GM19238 (cell line): Measurements from ENCODE around the gene CTNNBL1.

Experiments
- DNase-seq: peaks from one replicate; pipeline ENCODE4 v3.0.0; 2011; ENCODE audit warnings: low spot score; ENCODE audit not compliant: insufficient read length

CTNNBL1 gene

GRCh38 chr20:37914672-37915433 is 221.0 kb downstream of the CTNNBL1 start:
- no peak for DNase-seq

DNA sequence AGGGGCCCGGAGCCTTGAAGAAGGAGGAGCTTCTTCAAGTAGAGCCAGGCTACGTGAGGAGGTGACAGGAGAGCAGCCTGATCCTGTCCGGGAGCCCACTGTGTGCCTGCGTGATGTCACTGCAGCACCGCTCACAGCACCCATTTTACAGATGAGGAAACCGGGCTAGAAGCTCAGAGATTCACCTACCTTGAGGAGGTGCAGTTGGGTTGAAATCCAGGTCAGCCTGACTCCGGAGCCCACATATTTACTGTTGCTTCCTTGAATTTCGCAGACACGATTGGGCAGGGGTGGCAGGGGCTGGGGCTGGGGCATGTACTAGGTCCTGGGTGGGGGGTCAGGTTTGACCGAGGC is 221.6 kb downstream of the CTNNBL1 start:
- no peak for DNase-seq

DNA sequence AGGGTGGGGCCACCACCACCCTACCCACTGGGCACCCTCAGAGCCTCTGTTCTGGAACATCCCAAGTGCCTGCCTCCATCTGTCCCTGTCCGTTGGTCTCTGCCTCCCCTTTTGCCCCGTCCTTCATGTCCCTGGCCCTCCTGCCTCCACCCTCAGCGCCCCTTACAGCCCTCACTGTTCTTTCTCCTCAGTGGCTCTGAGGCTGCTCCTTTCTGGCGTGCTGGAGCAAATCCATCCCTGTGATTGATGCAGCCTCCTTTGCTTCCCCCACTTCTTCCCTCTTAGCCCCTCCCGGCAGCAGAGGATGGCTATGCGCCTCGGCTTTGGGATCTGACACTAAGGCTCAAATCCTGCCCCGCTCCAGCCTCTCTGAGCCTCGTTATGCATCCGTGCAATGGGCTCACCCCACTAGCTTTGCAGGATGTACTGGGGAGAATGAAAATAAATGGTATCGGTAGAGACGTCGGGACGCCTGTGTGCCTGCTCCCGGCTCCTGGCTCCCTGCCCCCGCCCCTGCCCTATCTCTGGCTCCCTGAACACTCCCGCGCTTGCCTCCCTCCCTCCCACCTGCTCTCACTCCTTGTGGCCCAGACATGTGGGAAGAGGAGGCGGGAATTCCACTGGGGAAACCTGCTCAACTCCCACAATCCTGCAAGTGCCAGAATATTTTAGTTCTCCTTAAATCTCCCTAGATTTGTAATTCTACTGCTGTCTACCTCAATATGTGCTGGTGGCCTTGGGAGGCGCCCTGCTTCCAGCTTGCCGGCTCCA is 222.2 kb downstream of the CTNNBL1 start:
- DNase-seq: no peak

DNA sequence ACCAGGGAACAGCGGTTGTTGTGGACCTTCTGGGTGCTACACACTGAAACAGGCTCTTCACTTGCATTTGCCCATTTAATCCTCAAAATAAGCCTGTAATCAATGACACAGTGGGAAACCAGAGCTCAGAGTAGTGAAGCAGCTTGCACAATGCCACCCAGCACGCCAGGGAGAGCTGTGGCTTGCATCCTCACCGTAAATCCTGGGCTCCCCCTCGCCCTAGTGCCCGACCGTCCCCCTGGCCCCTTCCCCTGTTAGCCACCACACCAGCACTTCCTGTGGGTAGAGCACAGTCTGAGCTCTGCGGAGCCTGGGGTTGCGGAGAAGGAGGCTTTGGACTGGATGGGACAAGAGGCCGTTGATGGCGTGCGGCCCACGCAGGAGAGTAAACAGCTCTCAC is 223.6 kb downstream of the CTNNBL1 start:
- no peak for DNase-seq

GRCh38 chr20:37918035-37918434 is 224.2 kb downstream of the CTNNBL1 start:
- no peak for DNase-seq

DNA sequence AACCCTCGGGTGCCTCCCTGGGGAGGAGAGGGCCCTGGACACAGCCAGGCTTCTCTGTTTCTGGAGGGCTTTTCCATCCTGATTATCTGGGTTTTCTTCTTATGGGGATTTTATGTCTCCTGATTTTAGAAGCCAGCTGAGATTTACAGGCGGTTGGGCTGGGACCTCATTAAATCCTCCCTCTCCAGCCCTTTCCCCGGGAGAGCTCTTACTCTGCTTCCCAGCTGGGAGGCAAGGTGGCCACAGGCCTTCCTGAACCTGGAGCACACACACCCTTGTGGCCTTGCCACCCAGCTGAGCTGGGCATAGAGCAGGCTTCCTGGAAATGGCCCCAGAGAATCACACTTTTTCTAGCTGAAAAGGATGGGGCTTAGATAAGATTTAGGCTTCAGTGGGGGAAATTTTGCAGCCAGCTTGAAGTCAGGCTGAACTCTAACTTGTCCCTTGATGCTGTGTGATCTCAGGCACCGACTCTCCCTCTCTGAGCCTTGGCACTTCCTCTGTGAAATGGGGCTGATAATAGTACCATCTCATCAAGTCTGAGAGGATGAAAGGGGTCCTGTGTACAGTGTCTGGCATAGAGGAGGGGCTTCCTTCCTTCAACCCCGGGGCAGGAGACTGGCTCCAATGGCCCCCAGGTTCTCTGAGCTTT is 225.7 kb downstream of the CTNNBL1 start:
- no peak for DNase-seq

- no peak for DNase-seq
These were observed 226.4 kb downstream of the CTNNBL1 start for GRCh38 chr20:37920270-37920669.

DNA sequence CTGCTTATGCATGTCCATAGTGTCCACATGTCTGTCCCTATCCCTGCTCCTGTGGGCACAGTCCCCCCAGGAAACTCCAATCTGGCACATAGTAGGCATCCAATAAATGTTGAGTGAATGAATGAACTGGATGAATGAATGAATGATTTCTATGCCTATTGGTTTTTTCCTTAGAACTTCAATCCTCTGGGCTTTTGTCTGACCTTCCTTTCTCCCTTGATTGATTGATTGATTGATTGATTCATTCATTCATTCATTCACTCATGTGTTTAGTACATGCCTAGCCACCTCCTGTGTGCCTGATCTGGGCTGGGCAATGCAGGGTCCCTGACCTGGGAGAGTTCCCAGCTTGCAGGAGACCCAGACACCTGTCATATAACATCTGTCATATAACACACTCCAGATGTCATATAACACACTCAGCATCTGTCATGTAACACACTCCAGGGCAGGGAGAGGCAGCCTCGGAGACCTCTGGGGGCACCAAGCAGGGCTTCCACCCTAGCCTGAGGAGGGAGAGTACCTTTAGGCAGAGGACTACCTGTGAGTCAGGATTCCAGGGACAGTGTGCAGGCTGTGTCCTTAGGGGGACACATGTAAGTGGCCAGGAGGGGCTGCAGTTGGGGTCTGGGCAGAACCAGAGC is 227.0 kb downstream of the CTNNBL1 start:
- DNase-seq: no peak

- DNase-seq: no peak
These were observed 227.6 kb downstream of the CTNNBL1 start for GRCh38 chr20:37921341-37921929.
